Brain microvascular endothelial cell (primary cell): ENCODE measurements around the gene TPRN.

Experiments used
- DNase-seq: peaks from one replicate; pipeline ENCODE4 v3.0.0-alpha.2; 2020
- H3K27ac ChIP-seq: fragments of 250-450 bp; sonication (Bioruptor Pico); 2 replicates; pipeline ENCODE4 v1.5.1; 2020; ENCODE audit warnings: mild to moderate bottlenecking, moderate library complexity
- H3K27me3 ChIP-seq: fragments of 250-450 bp; sonication (Bioruptor Pico); replicated peaks from 2 replicates; pipeline ENCODE4 v1.5.1; 2020; ENCODE audit warnings: mild to moderate bottlenecking
- H3K36me3 ChIP-seq: fragments of 250-450 bp; sonication (Bioruptor Pico); replicated peaks from 2 replicates; pipeline ENCODE4 v1.5.1; 2020; ENCODE audit warnings: mild to moderate bottlenecking
- H3K4me3 ChIP-seq: 2 replicates; pipeline ENCODE4 v1.5.1; 2011; ENCODE audit warnings: low read depth, mild to moderate bottlenecking, control low read depth, low read length, moderate library complexity
- in situ Hi-C: cut with HindIII; loops from 2 replicates; pipeline ENCODE4 v1.10.0; 2017; ENCODE audit warnings: low sequenced_read_pairs, low pct_ligation_motif_present
- TF ChIP-seq, protein P1 (sequence below): IDR thresholded peaks from 2 replicates; pipeline ENCODE4 v1.5.1; 2011; ENCODE audit warnings: low read depth, mild to moderate bottlenecking, moderate library complexity, low read length, control low read depth, inconsistent platforms; ENCODE audit errors: missing control alignments

Gene TPRN

GRCh38 chr9:137150617-137151457 lies 49.7 kb downstream of the TPRN start:
- in situ Hi-C loops, result no loop called here
- TF ChIP-seq, protein P1, sequence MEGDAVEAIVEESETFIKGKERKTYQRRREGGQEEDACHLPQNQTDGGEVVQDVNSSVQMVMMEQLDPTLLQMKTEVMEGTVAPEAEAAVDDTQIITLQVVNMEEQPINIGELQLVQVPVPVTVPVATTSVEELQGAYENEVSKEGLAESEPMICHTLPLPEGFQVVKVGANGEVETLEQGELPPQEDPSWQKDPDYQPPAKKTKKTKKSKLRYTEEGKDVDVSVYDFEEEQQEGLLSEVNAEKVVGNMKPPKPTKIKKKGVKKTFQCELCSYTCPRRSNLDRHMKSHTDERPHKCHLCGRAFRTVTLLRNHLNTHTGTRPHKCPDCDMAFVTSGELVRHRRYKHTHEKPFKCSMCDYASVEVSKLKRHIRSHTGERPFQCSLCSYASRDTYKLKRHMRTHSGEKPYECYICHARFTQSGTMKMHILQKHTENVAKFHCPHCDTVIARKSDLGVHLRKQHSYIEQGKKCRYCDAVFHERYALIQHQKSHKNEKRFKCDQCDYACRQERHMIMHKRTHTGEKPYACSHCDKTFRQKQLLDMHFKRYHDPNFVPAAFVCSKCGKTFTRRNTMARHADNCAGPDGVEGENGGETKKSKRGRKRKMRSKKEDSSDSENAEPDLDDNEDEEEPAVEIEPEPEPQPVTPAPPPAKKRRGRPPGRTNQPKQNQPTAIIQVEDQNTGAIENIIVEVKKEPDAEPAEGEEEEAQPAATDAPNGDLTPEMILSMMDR, result no peak
- Histone ChIP-seq H3K27ac (no peak overlapping the region), H3K36me3 (no peaks in the 10 kb centered on the region), H3K4me3 (no peak overlapping the region), H3K27me3 (no peaks in the 10 kb centered on the region)
- DNase-seq, result peak; percentile 16

DNA sequence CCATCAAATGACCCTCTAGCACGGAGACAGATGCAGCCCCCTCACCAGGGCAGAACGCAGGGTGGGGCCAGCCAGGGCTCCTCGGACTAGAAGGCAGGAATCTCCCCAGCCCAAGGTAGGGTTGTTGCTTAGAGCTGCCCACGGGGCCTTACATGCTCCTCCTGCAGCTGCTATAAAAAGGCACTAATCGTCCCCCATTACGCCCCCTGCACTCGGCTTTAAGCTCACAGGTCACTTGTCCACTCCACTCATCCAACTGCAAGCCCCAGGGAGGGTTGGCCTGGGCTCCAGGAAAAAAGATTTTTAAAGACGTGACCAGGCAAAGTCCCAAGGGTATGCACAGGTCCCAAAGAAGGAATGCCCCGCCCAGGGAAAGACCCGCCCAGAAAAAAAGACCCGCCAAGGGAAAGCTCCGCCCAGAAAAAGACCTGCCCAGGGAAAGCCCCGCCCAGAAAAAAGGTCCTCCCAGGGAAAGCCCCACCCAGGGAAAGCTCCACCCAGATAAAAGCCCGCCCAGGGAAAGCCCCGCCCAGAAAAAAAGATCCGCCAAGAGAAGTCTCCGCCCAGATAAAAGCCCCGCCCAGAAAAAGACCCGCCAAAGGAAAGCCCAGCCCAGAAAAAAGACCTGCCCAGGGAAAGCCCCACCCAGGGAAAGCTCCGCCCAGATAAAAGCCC lies 50.5 kb downstream of the TPRN start:
- in situ Hi-C loops, result no loop called here
- DNase-seq, result no peak
- no peaks in the 10 kb centered on the region for H3K36me3 ChIP-seq
- TF ChIP-seq, protein P1, result no peak
- H3K4me3 ChIP-seq, result no peak overlapping the region
- no peaks in the 10 kb centered on the region for H3K27me3 ChIP-seq
- no peak overlapping the region for H3K27ac ChIP-seq

GRCh38 chr9:137149363-137149762 lies 51.2 kb downstream of the TPRN start:
- no peak for DNase-seq
- Histone ChIP-seq H3K27ac (no peak overlapping the region), H3K27me3 (no peaks in the 10 kb centered on the region), H3K36me3 (no peaks in the 10 kb centered on the region), H3K4me3 (no peak overlapping the region)
- TF ChIP-seq, protein P1, result no peak
- in situ Hi-C loops, result no loop called here

- in situ Hi-C loops, result no loop called here
- H3K27me3 ChIP-seq, result no peaks in the 10 kb centered on the region
- TF ChIP-seq, protein P1, result no peak
Observed at GRCh38 chr9:137148661-137149060, 51.9 kb downstream of the TPRN start.

DNA sequence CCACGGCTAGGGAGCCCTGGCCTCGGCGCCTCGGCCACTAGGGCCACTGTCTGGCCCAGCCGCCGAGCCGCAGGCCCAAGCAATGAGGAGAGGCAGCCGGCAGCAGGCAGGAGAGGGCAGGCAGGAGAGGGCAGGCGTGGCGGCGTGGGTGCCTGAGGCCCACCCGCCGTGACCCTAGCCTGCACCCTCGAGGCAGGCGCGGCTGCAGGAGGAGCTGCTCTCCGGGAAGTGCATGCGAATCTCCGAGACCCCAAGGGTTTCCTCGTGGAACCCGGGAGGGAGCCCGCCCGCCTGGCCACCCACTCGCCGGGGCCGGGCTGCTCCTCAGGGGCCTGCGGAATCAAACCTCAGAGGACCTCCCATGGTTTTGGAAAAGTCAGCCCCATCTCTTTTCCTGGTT lies 52.3 kb downstream of the TPRN start:
- Histone ChIP-seq H3K27ac (no peak overlapping the region), H3K36me3 (no peaks in the 10 kb centered on the region), H3K4me3 (no peak overlapping the region), H3K27me3 (no peaks in the 10 kb centered on the region)
- TF ChIP-seq, protein P1, result no peak
- no peak for DNase-seq
- in situ Hi-C loops, result no loop called here

More at GRCh38 chr9:137148661-137149060, 51.9 kb downstream of the TPRN start:
- H3K4me3 ChIP-seq, result no peak overlapping the region
- DNase-seq, result no peak
- H3K36me3 ChIP-seq, result no peaks in the 10 kb centered on the region
- no peak overlapping the region for H3K27ac ChIP-seq

DNA sequence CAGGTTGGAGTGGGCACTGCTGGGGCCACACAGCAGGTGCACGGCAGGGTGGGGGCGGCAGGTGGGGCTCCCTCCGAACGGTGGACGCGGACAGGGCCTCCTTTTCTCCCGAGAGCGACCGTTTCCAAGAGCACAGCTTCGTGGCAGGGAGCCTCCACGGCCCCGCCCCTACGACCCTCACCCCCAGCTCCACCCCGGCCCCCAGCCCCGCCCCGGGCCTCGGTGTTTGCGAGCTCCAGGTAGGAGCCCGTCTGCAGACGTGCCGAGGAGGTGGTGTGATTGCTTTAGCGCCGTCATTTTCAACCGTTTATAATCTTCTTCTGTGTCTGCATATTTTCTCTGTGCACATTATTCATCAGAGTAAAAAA lies 52.8 kb downstream of the TPRN start:
- Histone ChIP-seq H3K4me3 (no peak overlapping the region), H3K27me3 (no peaks in the 10 kb centered on the region), H3K27ac (no peak overlapping the region), H3K36me3 (no peaks in the 10 kb centered on the region)
- TF ChIP-seq, protein P1, result no peak
- no peak for DNase-seq
- in situ Hi-C loops, result no loop called here
